ENCODE measurements around the gene WDR6.

WDR6 gene

GRCh38 chr3:49021213-49021812 lies 14.1 kb downstream of the WDR6 start:
- TF ChIP-seq, protein P1, sequence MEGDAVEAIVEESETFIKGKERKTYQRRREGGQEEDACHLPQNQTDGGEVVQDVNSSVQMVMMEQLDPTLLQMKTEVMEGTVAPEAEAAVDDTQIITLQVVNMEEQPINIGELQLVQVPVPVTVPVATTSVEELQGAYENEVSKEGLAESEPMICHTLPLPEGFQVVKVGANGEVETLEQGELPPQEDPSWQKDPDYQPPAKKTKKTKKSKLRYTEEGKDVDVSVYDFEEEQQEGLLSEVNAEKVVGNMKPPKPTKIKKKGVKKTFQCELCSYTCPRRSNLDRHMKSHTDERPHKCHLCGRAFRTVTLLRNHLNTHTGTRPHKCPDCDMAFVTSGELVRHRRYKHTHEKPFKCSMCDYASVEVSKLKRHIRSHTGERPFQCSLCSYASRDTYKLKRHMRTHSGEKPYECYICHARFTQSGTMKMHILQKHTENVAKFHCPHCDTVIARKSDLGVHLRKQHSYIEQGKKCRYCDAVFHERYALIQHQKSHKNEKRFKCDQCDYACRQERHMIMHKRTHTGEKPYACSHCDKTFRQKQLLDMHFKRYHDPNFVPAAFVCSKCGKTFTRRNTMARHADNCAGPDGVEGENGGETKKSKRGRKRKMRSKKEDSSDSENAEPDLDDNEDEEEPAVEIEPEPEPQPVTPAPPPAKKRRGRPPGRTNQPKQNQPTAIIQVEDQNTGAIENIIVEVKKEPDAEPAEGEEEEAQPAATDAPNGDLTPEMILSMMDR (IDR thresholded peaks at IDR 0.05; ENCODE audit: insufficient read depth, missing control alignments), result no peak
- peak; percentile 85 for DNase-seq (ENCODE audit: insufficient read length, low spot score)
- no peak for FAIRE-seq

DNA sequence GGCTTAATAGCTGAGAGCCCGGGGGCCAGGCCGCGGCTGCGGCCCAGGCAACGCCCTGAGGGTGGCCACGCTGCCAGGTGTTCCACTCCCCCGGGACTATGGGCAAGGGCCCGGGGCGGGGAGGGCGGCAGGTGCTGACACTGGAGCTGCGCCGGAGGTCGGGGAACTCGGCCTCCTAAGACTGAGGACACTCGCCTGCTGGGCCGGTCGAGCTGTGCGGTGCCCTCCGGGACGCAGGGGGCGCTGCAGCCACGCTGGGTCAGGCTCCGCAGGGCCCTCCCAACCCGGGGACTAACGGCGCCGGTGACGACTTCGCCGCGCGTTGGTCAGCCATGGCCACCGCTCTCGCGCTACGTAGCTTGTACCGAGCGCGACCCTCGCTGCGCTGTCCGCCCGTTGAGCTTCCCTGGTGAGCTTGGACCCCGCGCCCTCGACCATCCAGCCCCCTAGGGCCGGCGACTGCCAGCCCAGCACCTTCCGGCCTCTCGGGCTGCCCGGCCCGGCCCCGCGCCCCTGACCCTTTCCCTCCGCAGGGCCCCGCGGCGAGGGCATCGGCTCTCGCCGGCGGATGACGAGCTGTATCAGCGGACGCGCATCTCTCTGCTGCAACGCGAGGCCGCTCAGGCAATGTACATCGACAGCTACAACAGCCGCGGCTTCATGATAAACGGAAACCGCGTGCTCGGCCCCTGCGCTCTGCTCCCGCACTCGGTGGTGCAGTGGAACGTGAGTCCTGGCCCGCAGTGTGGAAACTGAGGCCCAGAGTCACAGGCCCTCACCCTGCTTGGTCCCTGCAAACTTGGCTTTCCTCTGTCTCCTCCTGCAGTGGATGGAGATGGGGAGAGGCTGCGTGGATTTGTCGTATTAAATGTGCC lies 14.9 kb downstream of the WDR6 start, which contains the start of gene NDUFAF3:
TSS of gene NDUFAF3 (plus strand) at position 309 of the 875 bp plus-strand sequence. CDS start at position 333, 24 bp downstream.
- TF ChIP-seq, protein P1 (IDR thresholded peaks at IDR 0.05; ENCODE audit: insufficient read depth, missing control alignments), result peak; percentile 78
- FAIRE-seq (no peak), DNase-seq (ENCODE audit: insufficient read length, low spot score) (peak; percentile 79)

GRCh38 chr3:49022688-49023171 lies 15.5 kb downstream of the WDR6 start:
- TF ChIP-seq, protein P1 (IDR thresholded peaks at IDR 0.05; ENCODE audit: insufficient read depth, missing control alignments), result no peak
- FAIRE-seq (no peak), DNase-seq (ENCODE audit: insufficient read length, low spot score) (no peak)

DNA sequence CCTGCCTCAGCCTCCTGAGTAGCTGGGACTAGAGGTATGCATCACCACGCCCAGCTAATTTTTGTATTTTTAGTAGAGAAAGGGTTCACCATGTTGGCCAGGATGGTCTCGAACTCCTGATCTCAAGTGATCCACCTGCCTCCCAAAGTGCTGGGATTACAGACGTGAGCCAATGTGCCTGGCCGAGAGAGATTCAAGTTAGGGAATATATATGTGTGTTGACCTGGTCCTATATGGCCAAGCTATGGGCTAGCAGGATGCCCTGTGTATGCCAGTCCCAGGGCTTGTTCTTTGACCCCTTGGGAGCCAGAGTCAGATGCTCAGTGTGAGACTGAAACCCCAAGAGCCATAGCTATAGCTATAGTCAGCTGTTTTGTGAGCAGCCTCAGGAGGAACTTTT lies 16.6 kb downstream of the WDR6 start:
- FAIRE-seq (no peak), DNase-seq (ENCODE audit: insufficient read length, low spot score) (no peak)

DNA sequence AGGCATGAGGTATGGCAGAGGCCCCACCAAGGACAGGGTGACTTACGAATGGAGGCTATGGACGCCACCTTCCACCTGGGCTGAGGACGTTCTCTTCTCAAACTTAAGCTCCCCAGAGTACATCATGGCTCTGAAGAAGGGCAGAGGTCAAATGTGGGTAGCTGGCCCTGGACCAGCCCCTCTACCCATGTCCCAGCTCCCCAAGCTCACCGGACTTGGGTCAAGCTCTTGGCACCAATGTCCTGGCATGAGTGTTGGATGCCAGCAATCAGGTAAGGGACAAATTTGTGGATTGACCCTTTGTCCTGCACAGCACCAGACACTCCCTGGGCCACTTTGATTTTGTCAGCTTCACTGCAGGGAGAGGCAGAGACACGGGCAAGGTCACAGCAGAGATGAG lies 17.3 kb downstream of the WDR6 start:
- TF ChIP-seq, protein P1 (IDR thresholded peaks at IDR 0.05; ENCODE audit: insufficient read depth, missing control alignments), result no peak
- no peak for DNase-seq (ENCODE audit: insufficient read length, low spot score)
- no peak for FAIRE-seq

More for the DNA sequence above, 16.6 kb downstream of the WDR6 start:
- TF ChIP-seq, protein P1 (IDR thresholded peaks at IDR 0.05; ENCODE audit: insufficient read depth, missing control alignments), result no peak

GRCh38 chr3:49025005-49025792 lies 18.0 kb downstream of the WDR6 start:
- TF ChIP-seq, protein P1 (IDR thresholded peaks at IDR 0.05; ENCODE audit: insufficient read depth, missing control alignments), result no peak
- DNase-seq (ENCODE audit: insufficient read length, low spot score) (no peak), FAIRE-seq (no peak)

Measured in D721Med (cell line).